ENCODE measurements around the gene LRRC58.
"Not testable (repeated sequence)": the region's sequence is repeated elsewhere in the genome, so short reads cannot be mapped to it uniquely, and the experiment has no call there.

Gene LRRC58

DNA sequence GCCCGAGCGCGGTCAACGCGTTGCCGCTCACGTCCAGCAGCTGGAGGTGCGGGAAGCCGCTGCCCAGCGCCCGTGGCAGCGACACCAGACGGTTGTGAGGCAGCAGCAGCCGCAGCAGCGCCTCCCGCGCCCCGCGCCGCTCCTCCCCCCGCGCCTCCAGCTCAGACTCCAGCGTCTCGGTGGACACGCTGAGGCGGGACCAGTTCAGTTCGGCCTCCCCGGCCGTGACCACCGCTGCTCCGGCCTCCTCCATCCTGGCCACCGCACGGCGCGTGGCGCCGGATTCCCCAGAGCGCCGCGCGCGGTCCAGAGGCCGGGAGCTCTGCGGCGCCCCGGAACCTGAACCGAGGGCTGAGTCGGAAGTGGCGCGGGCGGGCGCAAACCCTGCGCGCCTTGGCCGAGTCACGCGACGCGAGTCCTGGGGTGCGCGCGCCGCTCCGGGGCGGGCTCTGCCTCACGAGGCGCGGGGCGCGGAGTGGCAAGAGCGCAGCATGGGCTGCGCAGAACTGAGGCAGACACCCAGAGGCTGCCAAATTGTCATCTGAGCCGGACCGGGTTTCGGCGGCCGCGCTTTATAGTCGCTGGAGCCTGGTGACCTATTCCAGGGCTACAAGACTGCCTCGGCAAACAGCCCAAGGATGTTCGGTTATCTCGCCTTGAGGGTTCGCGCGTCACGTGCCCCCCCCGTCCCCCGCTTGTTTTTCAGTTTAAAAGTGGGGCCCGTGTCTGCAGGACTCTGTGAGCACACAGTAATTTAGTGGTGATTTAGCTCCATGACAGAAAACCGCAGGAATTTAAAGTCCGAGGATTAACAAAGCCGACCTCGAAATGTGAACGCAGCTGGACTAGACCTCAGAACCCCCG, at the start of gene LRRC58:
Gene LRRC58, minus strand, starts transcription at position 364 of the 864 bp plus-strand sequence. Its CDS starts 111 bp downstream, at position 253.
- peak; percentile 60 for DNase-seq

DNA sequence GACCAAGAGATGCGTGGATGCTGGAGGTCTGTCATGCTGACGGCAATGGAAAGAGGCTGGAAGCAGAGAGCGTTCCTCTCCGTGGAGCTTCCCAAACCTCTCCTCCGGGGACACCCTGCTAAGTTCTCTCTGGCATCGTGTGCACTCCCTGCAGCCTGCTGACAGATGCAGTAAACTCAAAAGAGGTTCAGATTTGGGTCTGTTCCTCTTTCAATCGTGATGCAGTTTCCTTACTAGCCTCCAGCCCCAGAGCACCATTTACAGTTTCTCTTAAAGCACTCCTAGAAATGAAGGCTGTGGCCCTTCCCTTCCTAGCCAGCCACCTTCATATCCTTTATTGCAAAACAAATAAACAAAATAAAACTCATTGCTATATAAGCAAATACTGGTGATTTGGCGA, 47.3 kb upstream of the LRRC58 start:
- no peak for DNase-seq

DNA sequence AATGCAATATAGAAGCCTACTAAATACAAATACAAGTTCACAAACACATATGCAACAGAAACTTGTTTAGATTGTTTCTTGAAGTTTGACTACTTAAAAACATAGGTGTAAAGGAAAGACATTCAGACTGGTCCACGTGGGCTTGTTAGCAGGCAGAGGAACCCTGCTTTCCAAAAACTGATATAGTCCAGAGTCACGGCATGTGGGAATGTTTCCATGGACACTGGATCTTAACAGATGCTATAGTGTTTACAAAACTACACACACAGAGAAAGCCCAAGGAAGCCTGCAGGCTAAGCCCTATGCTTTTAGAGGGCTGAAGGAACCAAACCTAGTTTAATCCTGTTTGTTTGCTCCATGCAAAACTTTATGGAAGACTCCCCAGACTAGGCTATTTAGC, 45.2 kb upstream of the LRRC58 start:
- no peak for DNase-seq

DNA sequence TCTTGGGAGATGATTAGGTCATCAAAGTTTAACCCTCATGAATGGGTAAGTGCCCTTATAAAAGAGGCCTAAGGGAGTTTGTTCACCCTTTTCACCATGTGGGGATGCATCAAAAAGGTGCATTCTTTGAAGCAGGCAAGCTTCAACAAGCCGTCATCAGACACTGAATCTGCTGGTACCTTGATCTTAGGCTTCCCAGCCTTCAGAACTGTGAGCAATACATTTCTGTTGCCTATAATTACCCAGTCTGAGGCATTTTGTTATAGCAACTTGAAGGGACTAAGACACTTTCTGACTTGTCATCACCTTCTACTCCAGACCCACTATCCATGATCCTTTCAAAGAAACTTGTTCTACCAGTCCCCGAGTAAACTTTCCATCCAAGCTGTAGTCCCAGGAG, 44.6 kb upstream of the LRRC58 start:
- DNase-seq = no peak

DNA sequence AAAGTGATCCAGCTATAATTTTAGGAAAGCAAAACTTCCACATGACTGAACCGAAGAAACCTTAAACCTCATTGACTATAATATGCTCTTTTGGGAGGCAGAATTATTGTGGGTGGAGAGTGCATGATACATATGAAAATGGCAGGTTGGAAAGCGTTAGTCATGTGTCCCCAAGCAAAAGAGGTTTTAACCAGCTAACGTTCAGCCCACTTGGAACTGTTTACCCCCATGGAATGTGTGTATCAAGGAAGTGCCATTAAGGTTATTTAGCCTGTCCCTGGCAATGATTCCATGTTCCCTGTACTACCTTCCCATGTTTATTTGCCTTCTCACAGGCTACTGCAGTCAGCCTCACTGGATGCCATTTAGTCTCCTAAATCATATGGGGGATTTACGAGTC, 44.1 kb upstream of the LRRC58 start:
- no peak for DNase-seq

DNA sequence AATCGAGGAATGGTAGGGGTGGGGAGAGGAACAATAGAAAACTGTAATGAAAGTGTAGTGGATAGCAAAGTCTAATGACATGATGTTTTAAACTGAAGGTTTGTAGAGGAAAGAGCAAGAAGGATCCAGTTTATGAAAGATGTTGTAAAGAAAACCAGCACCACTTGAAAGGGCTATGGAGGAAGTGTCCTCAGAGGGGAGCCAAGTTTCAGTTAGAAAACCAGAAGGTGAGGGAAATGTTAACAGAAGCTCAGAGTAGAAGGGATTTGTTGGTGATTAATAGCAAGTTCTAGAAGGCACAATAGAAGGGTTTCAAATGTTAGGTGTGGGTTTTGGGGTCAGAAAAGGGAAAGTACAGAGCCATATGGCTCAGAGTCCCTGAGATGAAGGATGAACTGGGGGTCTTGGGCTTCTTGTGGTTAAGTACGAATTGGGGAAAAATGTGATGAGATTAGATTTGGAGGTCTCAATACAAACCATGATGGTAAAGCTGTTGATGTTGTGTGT, 33.8 kb upstream of the LRRC58 start:
- no peak for DNase-seq

DNA sequence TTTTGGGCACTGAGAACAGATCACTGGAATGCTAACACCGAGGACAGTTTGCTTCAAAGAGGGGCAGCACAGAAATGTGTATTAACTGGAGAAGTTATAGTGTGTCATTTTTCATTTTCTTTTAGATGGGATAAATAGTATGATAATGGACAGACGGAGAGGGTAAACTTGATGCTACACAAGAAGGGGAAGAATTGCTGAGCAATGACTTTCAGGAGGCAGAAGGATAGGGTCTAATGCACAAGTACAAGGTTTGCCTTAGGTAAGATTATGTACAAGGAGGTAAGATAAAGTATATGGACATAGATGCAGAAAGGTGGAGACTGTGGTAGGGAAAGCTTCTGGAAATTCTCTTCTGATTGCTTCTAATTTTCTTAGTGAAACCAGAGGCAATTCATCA, 32.3 kb upstream of the LRRC58 start:
- DNase-seq = no peak

DNA sequence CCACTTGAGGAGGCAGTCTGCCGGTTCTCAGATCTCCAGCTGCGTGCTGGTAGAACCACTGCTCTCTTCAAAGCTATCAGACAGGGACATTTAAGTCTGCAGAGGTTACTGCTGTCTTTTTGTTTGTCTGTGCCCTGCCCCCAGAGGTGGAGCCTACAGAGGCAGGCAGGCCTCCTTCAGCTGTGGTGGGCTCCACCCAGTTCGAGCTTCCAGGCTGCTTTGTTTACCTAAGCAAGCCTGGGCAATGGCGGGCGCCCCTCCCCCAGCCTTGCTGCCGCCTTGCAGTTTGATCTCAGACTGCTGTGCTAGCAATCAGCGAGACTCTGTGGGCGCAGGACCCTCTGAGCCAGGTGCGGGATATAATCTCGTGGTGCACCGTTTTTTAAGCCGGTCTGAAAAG, 28.8 kb upstream of the LRRC58 start:
- DNase-seq = not testable (repeated sequence)

DNA sequence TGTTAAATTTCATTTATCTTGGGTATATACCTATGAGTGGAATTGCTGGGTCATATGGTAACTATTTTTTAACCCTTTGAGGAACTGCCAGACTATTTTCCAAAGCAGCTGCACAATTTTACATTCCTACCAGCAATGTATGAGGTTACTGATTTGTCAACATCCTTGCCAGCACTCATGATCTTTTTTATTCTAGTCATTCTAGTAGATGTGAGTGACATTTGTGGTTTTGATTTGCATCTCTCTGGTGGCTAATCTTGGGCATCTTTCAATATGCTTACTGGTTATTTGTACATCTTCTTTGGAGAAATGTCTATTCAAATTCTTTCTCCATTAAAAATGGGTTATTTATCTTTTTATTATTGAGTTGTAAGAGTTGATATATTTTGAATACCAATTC, 21.3 kb upstream of the LRRC58 start:
- no peak for DNase-seq

DNA sequence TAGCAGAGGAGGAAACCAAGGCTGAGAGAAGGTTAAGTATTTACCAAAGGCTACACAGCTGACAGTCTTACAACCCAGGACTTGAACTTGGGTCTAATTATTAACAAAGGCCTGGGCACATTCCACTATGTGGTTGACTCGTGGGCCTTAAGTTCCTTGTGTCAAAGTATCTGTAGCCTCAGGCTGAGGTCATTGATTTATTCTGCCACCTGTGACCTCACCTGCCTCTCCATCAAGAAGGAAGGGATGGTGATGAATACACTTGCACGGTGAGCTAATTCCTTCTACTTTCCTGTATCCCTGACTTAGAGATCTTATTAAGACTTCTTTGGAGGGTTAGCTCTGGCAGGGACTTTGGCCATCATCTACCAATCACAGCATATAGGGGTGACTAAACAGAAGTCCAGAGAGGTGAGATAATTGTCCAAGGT, 19.9 kb upstream of the LRRC58 start:
- no peak for DNase-seq

DNA sequence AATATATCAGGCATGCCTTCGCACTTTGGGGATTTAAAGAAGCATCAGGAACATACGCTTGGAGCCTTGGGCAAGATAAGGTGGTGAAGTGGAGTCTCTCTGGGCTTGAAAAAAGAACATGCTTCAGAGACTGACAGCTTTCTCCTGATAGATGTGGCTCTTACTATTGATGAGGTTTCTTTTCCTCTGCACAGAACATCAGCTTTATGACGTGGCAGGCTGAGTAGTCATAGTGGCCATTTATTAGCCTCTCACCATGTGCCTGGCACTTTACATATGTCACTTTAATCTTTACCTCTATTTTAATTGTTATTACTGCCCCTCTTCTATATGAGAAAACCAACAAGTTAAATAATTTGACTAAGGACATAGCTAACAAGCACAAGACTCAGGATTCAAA, 19.0 kb upstream of the LRRC58 start:
- no peak for DNase-seq

DNA sequence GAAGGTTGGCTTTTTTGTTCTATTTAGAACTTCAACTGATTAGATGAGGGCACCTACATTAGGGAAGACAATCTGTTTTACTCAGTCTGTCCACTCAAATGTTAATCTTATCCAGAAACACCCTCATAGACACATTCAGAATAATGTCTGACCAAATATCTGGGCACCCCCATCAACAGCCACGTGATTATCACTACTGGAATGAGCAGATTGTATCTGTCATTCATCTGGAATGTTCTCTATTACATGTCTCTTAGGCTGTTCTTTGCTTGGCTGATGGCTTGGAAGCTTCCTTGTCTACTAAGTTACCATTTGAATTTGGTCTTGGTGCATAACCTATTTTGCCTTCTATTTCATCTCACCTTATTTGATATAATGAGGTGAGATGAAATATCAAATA, 15.7 kb upstream of the LRRC58 start:
- no peak for DNase-seq

DNA sequence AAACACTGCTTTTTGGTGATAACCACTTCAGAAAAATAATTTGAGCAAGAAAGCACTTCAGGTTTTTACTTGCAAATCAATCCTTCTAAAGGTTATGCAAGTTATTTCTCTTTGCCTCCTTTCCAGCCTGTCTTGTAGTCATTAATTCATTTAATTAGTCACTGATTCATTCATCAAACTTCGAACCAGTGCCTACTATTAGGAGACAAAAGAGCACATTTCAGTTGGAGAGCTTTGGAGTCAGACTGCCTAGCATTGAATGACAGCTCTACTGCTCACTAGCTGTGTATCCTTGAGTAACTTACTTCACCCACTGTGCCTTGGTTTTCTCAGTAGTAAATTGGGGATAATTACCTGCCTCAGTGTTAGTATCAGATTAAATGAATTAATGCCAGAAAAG, 14.9 kb upstream of the LRRC58 start:
- DNase-seq = no peak

DNA sequence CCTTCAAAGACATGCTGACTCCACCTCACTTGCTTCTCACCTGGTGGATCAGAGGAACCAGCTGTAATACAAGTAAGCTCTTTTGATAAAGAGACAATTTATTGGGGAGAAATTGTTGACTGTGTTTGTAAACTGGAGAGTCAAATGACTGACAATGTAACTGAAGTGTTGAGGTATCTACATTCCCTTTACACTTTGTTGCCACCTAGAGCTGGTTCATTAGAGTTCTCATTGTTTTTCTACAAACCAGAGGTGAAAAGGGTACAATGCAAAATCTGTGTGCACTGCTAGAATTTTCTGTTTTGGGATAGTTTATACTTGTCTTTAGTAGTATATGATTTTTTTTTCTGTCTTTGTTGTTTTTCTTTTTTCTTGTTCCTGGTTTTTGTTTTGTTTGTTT, 8.7 kb upstream of the LRRC58 start:
- DNase-seq = no peak

DNA sequence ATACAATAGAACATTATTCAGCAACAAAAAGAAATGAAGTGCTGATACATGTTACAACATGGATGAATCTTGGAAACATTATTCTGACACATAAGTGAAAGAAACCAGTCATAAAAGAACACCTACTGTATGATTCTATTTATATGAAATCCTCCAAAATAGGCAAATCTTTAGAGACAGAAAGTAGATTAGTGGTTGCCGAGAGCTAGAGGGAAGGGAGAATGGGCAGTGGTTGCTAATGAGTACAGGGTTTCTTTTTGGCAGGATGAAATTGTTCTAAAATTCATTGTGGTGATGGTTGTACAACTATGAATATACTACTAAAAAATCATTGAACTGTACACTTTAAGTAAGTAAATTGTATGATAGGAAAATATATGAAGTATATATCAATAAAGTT, 6.3 kb upstream of the LRRC58 start:
- no peak for DNase-seq

DNA sequence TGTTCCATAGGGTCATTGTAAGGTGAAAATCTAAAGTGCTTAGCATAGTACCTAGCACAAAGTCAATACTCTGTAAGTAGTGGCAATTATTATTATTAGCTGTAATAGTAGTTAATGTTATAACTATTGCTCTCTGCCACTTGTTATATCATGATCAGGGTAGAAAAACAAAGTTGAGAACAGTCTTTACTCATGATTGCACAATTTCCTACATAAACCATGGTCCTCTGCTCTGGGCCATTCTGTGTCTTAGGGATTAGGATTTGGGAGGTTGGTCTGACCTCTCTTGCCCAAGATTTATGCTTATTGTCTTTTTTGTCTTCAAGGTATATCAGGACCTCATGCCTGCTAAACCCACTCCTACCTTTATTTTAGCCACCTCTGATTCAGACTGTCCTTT, 4.3 kb upstream of the LRRC58 start:
- DNase-seq = no peak

DNA sequence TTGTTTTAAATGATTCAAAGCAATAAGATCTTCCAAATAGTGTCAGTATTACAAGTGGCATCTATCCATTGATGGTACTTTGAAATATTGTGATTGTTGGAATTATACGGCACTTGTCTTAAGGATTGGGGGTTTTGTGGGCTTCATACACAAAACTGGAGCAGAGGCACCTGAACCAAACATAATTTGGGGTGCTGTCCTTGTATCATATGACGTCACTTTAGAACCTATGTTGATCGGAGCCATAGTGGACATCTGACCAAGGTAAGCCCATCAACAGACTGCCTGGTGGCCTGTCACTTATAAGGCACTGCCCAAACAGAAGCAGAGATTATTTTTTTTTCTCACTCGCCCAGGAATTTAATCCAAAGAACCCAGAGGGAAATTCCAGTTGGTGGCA, 2.9 kb upstream of the LRRC58 start:
- DNase-seq = no peak

DNA sequence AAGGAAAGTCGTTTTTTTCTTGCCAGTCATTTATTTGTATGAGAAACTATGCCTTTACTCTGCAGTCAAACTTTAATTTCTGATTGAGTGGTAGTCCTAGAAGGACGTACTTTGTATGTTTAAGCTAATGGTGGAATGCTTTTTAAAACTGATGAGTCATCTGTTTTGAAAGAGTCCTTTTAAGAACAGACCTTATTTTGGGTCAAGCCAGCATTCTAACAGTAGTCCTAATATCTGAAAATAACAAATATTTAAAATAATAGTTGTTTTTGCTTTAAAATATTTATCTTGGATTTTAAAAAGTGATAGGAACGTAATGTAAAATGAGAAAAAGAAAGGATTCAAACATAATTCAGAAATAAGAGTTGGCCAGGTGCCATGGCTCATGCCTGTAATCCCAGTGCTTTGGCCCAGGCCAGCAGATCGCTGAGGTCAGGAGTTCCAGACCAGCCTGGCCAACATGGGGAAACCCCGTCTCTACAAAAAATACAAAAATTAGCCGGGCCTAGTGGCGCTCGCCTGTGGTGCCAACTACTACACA, 1.3 kb upstream of the LRRC58 start:
- no peak for DNase-seq

DNA sequence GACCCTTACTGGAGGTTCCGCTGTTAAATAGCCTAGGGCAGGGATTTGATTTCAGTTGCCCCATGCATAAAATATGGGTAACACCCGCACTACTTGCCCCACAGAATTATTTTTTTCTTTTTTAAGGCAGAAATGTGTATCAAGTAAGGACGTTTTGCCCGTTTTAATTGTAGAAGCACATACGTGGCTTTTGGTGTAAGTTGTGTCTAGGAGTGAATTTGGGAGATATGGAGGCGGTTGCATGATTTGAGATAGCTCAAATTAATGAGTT, 636 bp upstream of the LRRC58 start:
- DNase-seq = no peak

DNA sequence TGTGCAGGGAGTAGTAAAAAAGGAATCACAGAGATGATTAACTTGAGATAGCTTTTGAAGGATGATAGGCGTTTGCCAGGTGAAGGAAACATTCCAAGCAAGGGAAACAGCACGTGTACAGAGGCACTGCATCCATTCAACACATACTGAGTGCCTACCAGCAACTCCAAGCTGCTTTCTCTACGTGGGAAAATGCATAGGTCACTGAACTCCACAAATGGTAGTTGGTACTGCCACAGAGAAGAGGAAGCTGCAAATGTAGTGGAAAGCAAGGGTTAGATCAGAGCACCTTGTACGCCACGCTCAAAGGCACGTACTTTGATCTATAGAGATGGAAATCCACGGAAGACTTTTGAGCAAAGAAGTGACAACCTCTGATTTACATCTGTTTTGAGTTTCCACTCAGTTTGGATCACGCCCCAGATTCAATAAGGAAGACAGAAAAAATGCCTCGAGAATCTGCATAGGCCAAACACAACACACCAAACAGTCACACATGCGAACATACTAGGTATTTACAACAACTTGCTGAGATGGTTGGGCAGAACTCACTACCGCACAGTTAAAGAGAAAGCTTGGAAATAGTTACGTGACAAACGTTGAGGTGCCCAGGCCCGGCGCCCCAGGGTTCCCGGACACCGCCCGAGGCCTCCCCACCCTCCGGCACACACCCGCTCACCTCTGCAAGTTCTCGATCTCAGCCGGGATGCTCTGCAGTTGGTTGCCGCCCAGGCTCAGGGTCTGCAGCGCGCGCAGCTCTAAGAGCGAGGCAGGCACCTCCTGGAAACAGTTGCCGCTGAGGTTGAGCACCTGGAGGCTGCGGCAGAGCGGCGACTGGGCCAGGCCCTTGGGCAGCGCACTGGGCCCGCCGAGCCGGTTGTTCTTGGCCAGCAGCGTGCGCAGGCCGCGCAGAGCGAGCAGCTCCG, 826 bp downstream of the LRRC58 start:
- DNase-seq = no peak

DNA sequence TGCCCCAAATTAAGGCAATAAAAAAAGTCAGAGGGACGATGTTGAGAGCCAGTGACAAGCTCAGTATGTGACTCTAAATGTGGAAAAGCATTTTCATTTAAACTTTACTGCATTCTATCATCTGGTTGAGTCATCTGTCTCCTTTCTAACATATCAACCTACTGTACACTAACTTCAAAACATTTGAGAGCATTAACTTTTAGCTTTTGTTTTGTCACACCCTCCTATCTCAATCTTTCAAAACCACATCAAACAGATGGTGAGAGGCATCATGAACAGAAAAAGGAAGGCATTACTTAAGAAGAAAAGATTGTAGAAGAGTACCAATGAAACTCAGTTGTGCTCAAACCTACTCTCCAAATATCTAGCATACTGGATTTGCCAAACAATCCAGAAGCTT, 4.8 kb downstream of the LRRC58 start:
- no peak for DNase-seq

DNA sequence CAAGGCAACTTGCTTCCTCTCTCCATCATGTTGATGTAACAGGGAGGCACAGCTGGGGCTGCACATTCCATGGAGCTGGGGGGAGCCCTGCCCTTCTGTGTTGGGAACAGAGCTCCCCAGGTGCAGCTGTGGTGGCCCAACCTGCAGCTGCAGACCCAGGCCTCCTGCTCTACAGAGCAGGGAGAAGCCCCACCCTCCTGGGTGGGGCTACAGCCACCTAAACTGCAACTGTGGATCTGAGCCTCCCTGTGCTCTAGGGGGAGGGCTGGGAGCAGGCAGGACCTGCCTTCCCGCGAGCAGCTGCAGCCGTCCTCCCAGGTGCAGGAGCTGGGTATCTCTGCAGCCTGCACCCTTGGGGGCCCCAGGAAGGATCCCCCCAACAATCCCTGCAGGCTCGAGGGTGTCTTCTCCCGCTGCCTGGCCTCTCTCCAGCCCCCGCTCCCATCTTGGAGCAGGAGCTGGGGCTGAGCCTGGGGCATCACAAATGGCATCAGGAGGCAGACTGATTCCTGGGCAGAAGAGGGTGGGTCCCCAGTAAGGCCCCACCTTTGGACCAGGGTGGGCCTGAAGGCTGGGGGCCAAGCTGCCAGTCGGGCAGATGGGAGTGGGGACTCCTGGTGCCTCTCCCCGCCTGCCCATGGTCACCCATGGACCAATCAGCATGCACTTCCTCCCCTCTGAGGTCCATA, 7.4 kb downstream of the LRRC58 start:
- DNase-seq = no peak

DNA sequence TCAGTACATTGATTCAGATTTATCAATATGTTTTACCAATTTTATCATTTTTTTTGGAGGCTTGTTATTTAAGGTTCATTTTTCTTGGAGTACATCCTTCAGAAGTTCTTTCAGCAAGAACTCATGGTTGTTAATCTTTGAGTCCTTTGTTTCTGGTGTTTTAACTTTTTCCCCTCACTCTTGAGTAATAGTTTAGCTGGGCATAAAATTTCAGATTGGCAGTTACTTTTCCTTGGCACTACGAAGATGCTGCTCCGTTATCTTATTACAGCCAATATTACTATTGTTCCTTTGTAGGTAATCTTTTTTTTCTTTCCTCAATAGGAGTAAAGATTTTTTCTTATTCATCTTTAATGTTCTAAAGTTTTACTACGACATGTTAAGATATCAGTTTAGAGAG, 9.8 kb downstream of the LRRC58 start:
- DNase-seq = no peak
